GM19238 (cell line): ENCODE results near the gene RBM15B.
"Not testable (repeated sequence)": the region's sequence is repeated elsewhere in the genome, so short reads cannot be mapped to it uniquely, and the experiment has no call there.

Experiments
- DNase-seq: peaks from one replicate; pipeline ENCODE4 v3.0.0; 2011; ENCODE audit warnings: low spot score; ENCODE audit not compliant: insufficient read length

RBM15B gene

GRCh38 chr3:51391075-51391565 lies at the start of gene RBM15B:
Gene RBM15B, plus strand, starts transcription at chr3:51391285. Its CDS starts 115 bp downstream, at chr3:51391400.
- peak; percentile 97 for DNase-seq

GRCh38 chr3:51343918-51344687 lies 47.0 kb upstream of the RBM15B start:
- no peak for DNase-seq

- no peak for DNase-seq
These were observed 40.3 kb upstream of the RBM15B start for GRCh38 chr3:51350751-51351150.

DNA sequence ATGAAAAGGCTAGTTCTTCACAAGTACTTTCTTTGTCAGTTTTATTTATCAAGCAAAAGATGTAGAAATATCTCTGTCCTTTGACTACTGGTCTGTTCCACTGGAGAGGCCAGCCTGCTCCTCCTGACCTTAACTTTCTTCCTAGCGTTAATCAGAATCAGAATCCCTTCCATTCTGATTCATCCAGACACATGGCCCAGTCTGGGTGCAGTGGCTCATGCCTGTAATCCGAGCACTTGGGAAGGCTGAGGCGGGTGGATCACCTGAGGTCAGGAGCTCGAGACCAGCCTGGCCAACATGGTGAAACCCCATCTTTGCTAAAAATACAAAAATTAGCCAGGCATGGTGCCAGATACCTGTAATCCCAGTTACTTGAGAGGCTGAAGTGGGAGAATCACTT lies 38.0 kb upstream of the RBM15B start:
- no peak for DNase-seq

GRCh38 chr3:51353691-51354090 lies 37.4 kb upstream of the RBM15B start:
- DNase-seq: no peak

DNA sequence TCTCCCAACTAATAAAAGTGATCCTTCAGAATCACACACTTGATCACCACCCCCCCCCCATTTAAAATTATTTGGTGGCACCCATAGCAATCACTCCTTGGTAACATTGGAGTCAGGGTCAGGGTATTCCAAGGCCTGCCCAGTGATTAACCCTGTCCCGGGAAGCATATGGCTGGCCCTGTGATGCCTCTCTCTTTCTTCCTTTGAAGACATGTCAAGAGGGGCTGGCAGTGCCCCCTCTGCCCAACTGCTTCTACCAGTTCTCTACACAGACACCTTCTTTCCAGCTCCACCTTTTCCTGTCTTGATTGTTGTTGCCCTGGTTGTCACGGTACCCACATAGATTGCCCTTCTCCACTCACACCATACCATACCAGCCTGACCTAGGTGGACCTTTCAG lies 36.9 kb upstream of the RBM15B start:
- DNase-seq: no peak

GRCh38 chr3:51354731-51355615 lies 36.1 kb upstream of the RBM15B start:
- no peak for DNase-seq

DNA sequence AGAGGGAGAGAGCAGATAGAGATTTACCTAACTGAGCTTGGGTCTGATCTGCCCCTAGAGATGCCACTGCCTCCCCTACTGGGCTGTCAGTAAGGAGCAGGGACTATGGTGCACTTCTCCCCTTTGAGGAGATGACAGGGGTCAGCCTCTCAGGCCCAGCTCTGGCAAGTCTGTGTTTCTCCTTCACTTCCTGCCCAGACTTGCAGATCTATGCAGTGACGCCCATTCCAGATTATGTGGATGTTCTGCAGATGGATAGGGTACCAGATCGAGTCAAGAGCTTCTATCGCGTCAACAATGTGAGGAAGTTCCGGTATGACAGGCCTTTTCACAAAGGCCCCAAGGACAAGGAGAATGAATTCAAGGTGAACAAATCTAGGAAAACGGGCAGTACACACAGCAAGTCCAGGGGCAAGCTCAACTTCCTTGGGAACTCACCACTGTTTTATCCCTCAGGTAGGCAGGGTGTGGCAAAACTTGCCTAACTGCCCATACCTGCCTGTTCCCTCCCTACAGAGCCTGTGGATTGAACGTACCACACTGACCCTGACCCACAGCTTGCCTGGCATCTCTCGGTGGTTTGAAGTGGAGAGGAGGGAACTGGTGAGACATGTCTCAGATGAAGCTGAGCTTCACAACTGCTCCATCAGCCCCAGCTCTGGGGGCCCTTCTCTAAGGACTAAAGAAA lies 35.0 kb upstream of the RBM15B start:
- no peak for DNase-seq

DNA sequence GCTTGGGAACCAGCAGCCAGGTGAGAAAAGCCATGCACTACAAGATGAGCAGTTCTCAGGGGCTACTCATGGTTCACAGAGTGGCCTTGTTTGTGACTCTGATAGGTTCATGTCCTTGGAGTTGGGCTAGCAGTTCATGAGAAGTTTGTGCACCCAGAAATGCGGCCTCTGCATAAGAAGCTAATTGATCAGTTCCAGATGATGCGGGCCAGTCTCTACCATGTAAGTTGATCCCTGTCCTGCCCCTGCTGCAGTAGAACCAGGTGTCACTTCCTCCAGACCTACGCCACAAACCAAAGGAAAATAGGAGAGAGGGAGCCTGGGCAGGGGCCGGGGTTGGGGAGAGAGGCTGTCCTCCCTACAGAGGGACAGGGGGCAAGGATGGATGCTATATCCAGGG lies 33.2 kb upstream of the RBM15B start:
- no peak for DNase-seq

- no peak for DNase-seq
These were observed 32.1 kb upstream of the RBM15B start for GRCh38 chr3:51358981-51359380.

- no peak for DNase-seq
These were observed 30.3 kb upstream of the RBM15B start for GRCh38 chr3:51360806-51361205.

DNA sequence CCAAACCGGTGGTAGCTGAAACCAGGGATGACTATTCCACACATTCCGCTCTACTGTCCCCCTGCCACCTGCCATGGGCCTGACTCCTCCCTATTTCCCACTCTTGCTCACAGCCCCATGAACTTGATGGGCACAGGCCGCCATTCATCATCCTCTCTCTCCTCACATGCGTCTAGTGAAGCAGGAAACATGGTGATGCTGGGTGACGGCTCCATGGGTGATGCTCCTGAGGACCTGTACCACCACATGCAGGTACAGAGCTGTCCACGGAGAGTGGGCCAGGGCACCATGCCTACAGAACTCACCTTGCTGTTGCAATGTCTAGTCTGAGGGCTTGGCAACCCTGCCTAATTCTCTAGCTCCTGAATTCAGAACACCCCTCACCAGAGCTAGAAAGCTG lies 29.3 kb upstream of the RBM15B start:
- no peak for DNase-seq

DNA sequence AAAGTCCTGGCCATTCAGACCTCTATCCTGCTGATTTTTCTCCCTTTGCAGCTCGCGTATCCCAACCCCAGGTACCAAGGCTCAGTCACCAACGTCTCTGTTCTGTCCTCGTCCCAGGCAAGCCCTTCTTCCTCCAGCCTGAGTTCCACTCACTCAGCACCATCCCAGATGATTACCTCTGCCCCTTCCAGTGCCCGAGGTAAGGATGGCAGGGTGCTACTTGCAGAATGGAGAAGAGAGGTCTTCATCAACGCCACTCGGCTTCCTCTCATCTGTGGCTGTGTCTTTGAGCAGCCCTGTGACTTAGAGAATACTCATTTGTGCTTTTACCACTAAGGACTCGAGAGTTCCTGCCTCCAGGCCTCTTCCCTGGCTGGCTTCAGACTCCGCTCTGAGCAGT lies 28.6 kb upstream of the RBM15B start:
- DNase-seq: no peak

GRCh38 chr3:51368276-51368675 lies 22.8 kb upstream of the RBM15B start:
- DNase-seq: not testable (repeated sequence)

- peak; percentile 36 for DNase-seq
These were observed 19.0 kb upstream of the RBM15B start for GRCh38 chr3:51371943-51372557.

GRCh38 chr3:51373658-51374421 lies 17.2 kb upstream of the RBM15B start:
- no peak for DNase-seq

DNA sequence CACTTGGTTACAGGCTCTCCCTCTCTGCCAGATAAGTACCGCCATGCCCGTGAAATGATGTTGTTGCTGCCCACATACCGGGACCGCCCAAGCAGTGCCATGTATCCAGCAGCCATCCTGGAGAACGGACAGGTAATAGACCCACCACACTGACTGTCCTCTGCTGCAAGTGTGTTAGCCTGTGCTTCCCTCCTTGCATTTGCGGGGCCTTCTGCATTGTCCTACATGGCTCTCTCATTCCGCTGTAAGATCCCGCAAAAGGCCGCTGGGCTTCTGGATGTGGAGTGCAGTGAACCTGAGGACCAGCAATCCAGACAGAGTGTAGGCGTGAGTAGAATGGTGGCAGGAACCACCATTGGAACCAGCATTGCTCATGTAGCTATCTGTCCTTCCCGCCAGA lies 16.6 kb upstream of the RBM15B start:
- no peak for DNase-seq

DNA sequence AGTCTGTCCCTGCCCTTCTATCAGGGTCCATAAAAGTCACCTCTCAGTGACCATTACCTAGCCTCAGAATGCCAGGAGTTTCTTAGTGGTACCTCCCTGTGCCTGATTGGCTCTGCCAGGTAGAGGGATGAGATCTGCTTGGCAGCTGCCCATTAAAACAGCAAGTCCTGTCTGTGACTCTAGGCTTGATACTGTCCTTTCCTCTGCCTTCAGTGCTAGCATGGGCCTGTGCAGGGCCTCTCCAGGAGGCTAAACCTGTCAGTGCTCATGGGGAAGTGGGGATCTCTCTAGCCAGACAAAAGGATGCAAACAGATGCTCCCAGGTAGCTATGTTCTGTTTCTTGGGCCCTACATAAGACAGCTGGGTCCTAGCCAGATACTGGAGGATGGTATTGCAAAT lies 15.9 kb upstream of the RBM15B start:
- no peak for DNase-seq

DNA sequence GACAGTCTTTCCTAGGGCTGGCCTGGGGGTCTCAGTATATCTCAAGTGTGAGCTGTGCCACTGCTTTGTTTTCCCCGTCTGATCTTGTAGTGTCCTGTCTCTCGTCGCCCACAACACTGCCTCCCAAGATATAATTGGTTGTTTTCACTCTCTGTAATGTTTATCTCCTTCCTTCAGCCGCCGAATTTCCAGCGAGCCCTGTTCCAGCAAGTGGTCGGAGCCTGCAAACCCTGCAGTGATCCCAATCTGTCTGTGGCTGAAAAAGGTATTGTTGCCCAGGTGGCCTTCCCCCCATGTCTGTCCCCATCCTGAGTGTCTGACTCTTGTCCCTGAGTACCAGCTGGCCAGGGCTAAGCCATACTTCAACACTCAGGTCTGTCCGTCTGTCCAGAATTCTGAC lies 15.5 kb upstream of the RBM15B start:
- no peak for DNase-seq

DNA sequence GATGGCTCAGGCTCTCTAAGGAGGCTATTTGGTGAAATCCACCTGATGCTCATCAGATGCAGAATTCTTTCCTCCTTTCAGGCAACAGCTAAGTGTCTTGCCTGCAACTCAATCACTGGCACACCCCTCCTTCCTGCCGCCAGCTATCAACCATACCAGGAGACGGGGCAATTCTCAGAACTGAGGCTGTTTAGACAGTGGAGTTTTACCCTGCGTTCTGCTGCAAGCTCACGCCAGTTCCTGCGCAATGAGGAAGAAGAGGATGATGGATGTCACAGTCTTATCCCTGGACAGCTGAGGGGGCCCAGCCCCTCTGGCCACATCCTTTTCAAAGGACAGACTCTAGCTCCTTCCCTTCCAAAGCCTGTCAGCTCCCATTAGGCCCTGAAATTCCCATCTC lies 13.0 kb upstream of the RBM15B start:
- DNase-seq: no peak

GRCh38 chr3:51378726-51379125 lies 12.4 kb upstream of the RBM15B start:
- no peak for DNase-seq
